Measurements from ENCODE around the gene GSAP. TPM values are rescaled to one million over a fixed set of nuclear protein-coding genes. Genes with fewer than 3 reads are reported as not detected.

The GSAP gene
- total RNA-seq, 6 experiments from 2014 or later = 14.1 to 34.6 (median 26.5) TPM

DNA sequence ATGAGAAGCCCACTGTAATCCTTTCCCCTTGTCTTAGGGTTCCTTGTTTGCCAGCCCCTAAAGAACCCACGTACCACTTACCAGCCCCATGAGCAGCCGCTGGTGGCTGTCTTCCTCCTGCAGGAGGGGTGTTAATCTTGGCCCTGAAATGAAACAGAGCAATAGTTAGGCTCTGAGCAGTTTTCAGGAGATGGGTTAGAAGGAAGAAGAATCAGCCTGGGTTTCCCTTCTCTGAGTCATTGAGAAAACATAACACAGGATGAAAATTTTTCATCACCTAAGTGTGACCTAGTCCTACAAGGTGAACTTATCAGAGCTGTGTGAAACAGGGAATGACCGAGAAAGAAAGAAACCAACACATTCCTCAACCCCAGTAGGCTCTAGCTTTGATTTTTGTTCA lies 90.0 kb downstream of the GSAP start:
- no peak for TF ChIP-seq POLR2A (IDR thresholded peaks at IDR 0.05)
- TF ChIP-seq, protein P1, sequence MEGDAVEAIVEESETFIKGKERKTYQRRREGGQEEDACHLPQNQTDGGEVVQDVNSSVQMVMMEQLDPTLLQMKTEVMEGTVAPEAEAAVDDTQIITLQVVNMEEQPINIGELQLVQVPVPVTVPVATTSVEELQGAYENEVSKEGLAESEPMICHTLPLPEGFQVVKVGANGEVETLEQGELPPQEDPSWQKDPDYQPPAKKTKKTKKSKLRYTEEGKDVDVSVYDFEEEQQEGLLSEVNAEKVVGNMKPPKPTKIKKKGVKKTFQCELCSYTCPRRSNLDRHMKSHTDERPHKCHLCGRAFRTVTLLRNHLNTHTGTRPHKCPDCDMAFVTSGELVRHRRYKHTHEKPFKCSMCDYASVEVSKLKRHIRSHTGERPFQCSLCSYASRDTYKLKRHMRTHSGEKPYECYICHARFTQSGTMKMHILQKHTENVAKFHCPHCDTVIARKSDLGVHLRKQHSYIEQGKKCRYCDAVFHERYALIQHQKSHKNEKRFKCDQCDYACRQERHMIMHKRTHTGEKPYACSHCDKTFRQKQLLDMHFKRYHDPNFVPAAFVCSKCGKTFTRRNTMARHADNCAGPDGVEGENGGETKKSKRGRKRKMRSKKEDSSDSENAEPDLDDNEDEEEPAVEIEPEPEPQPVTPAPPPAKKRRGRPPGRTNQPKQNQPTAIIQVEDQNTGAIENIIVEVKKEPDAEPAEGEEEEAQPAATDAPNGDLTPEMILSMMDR (IDR thresholded peaks at IDR 0.05) = no peak
- H3K4me3 ChIP-seq = no peak overlapping the region
- no peaks in the 10 kb centered on the region for H3K36me3 ChIP-seq
- no peaks in the 10 kb centered on the region for H3K27me3 ChIP-seq
- ATAC-seq (no peak), DNase-seq (no peak)
- 81% methylated on average over 2 of the region's 3 CpGs for WGBS (ENCODE audit: insufficient coverage, low coverage, low lambda C conversion rate, missing lambda C conversion rate)
- no peaks in the 10 kb centered on the region for H3K9me3 ChIP-seq
- H3K27ac ChIP-seq = no peak overlapping the region
- intact Hi-C loops (cut with DNase I) = loop anchor here in 1 of 2 donors (10.0 kb wide), 1 partner anchor 71 kb away; no protein-coding TSS in a partner anchor
- peaks cover 0 to 4% (median 0%) of the 10 kb centered on the region in 4 donors for H3K4me1 ChIP-seq

DNA sequence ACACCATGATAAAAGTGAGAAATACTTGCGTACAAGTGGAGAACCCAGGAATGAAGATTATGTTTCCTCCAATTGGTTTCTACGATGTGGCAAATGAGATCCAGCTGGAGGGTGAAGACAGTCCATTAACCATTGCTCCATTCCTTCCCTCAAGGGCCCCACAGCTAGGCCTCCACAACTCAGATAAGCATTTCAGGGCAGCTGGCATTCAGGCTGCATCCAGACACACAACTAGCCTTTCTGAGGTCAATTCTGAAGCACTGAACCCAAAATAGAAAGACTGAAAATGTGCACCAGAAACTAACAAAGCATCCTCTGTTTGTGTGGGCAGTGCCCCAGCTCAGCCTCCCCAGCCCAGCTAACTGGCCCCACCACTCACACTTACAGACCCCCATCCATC lies 94.8 kb downstream of the GSAP start:
- Histone ChIP-seq H3K4me3 (no peak overlapping the region), H3K27me3 (no peaks in the 10 kb centered on the region), H3K36me3 (no peaks in the 10 kb centered on the region), H3K9me3 (no peaks in the 10 kb centered on the region), H3K27ac (no peak overlapping the region), H3K4me1 (peaks cover 0 to 6% (median 3%) of the 10 kb centered on the region in 4 donors)
- no peak for ATAC-seq
- intact Hi-C loops (cut with DNase I) = loop anchor here in 1 of 2 donors (10.0 kb wide), 1 partner anchor 66 kb away; no protein-coding TSS in a partner anchor
- no peak for DNase-seq
- 75% methylated on average over 2 of the region's 2 CpGs for WGBS (ENCODE audit: insufficient coverage, low coverage, low lambda C conversion rate, missing lambda C conversion rate)
- no peak for TF ChIP-seq POLR2A (IDR thresholded peaks at IDR 0.05)
- TF ChIP-seq, protein P1 (IDR thresholded peaks at IDR 0.05) = no peak

DNA sequence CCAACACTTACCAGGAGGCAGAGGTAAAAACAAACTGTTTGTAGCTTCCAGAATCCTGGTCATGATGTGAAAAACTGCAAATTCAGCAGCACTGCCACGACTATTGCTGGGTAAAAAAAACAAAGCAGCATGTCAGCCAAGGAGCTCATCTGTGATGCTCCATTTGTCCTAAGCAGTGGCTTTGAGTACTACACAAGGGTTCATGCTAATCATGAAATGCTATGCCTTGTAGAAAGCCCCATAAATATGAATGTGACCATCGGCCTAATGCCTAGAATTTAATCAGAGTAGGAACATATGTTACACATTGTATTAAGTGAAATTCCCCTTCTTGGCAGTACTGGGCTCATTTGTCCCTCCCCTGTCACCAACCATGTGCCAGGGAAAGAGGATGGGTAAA lies 95.4 kb downstream of the GSAP start:
- Histone ChIP-seq H3K27ac (no peak overlapping the region), H3K9me3 (no peaks in the 10 kb centered on the region), H3K4me1 (peaks cover 0 to 8% (median 3%) of the 10 kb centered on the region in 4 donors), H3K4me3 (no peak overlapping the region), H3K36me3 (no peaks in the 10 kb centered on the region), H3K27me3 (no peaks in the 10 kb centered on the region)
- ATAC-seq (no peak), DNase-seq (no peak)
- intact Hi-C loops (cut with DNase I) = loop anchor here in 1 of 2 donors (10.0 kb wide), 1 partner anchor 66 kb away; no protein-coding TSS in a partner anchor
- WGBS (ENCODE audit: insufficient coverage, low coverage, low lambda C conversion rate, missing lambda C conversion rate) = 60% methylated on average over 2 of the region's 2 CpGs
- no peak for TF ChIP-seq POLR2A (IDR thresholded peaks at IDR 0.05)
- TF ChIP-seq, protein P1 (IDR thresholded peaks at IDR 0.05) = no peak

DNA sequence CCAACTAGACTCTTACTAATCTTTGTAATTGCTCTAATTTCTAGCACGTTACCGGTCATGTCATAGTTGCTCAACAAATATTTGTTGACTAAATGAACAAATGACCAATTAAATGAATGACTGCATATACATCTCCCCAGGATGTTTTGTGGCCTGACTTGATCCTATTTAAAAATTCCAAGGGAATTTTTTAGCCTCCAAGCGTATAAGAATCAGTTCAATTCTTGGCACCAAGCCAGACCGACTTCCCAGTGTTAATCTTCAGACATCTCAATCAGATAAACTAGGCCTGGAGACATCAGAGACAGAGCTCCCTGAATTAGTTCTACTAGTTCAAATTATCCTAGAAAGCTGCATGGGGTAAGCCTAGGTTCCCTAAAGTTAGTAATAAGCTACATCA lies 96.0 kb downstream of the GSAP start:
- Histone ChIP-seq H3K27me3 (no peaks in the 10 kb centered on the region), H3K36me3 (no peaks in the 10 kb centered on the region), H3K9me3 (no peaks in the 10 kb centered on the region), H3K4me3 (no peak overlapping the region), H3K4me1 (peaks cover 0 to 8% (median 3%) of the 10 kb centered on the region in 4 donors), H3K27ac (no peak overlapping the region)
- no peak for TF ChIP-seq POLR2A (IDR thresholded peaks at IDR 0.05)
- TF ChIP-seq, protein P1 (IDR thresholded peaks at IDR 0.05) = no peak
- no peak for DNase-seq
- intact Hi-C loops (cut with DNase I) = loop anchor here in 1 of 2 donors (10.0 kb wide), 1 partner anchor 65 kb away; no protein-coding TSS in a partner anchor
- ATAC-seq = no peak
- WGBS (ENCODE audit: insufficient coverage, low coverage, low lambda C conversion rate, missing lambda C conversion rate) = 49% methylated on average over 4 of the region's 4 CpGs

All from right lobe of liver (tissue), 6 donors.